Head of caudate nucleus (tissue), 42 donors: ENCODE measurements around the gene USP16.

Experiments used
- DNase-seq, 42 donors: peaks; one replicate each; pipeline versions ENCODE4 v3.0.0 to v3.0.0-alpha.2; 2020 to 2021; ENCODE audit warnings: mixed read lengths in 7 of 42
- intact Hi-C: fragments of 100-400 bp; cut with DNase I; formaldehyde crosslinking; loops from one replicate; pipeline ENCODE4 v1.15.0; 2022

USP16 gene

DNA sequence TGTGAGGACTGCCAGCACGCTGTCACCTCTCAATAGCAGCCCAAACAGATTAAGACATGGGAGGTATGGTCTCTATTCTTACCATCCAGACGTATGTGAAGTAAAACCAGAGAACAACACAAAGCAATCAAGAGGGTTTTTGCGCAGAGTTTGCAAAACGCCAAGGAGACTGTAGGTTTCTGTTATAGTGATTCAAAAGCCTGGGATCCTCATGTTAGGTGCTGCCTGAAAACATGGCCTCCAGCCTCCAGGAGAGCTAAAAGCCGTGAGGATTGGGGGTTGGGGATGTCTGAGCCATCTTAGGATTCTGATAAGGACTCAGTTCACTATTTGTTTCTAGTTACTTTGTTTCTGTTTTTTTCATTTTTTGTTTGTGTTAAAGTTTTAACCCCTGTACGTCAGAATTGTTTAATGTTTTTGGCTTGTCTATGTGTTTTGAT, 53.2 kb downstream of the USP16 start:
- peak in 17 of 42 donors; percentile 12 to 66 (median 35) for DNase-seq
- intact Hi-C loops = no loop called here

DNA sequence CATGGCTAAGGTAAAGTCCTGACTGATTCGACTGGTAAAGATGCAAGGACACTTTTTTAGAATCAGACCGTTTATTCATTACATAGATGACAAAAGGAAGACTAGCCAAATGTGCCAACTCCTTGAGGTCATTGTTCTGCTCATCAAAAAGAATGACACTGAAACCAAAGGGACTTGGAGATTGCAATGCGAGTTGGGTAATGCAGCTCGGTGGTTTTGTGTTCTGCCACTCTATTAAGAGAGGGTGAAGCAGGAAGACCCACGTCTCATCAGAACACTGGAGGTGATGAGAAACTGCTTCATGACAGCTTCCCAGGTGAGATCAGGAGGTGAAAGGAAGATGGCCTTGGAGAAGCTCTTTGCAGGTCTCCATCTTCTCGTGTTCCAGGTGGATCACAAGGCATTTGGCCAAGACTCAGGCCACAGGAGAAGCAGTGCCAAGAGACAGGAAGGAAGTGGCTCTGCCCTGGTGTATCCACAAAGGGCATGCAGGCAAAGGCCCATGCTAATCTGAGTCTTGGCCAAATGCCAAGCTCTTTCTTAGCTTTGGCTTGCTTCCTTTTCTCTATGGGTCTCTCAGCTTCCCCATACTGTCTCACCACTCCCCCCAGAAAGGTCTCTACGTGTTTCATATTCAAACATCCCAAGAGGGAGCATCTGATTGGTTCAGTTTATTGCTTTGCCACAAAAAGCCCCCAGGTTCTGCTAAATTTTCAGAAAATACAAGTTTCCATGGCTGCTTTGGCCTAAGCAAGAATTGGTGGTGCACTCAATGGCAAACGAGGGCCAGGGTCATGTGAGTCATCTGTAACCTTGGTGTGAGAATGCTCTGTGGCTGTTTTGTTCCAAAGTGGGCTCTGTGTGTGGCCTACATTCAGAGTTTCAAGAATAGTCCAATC, 54.6 kb downstream of the USP16 start:
- intact Hi-C loops = no loop called here
- peak in 26 of 42 donors; percentile 14 to 69 (median 42) for DNase-seq

DNA sequence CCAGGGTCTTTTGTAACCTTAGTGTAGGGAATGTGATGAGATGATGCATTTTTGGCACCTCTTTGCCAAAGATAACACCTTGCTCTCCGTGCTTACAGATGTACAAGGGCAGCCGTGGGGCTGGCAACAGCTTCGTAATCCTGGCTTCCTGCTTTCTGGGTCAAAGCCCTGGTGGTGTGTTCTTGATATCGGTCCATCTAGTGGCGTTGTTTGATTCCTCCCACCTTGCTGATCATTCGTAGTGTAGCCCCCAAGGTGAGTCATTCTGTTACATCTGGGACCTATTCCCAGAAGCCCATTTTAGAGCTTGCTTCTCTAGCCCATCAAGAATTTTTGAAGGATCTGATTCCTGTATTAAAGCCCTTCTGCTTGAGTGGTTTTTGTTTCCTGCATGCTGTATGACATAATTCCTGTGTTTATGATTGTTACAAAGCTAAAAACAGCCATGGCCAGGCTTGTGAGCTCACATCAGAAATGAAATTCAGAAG, 56.0 kb downstream of the USP16 start:
- intact Hi-C loops = no loop called here
- no peak for DNase-seq

DNA sequence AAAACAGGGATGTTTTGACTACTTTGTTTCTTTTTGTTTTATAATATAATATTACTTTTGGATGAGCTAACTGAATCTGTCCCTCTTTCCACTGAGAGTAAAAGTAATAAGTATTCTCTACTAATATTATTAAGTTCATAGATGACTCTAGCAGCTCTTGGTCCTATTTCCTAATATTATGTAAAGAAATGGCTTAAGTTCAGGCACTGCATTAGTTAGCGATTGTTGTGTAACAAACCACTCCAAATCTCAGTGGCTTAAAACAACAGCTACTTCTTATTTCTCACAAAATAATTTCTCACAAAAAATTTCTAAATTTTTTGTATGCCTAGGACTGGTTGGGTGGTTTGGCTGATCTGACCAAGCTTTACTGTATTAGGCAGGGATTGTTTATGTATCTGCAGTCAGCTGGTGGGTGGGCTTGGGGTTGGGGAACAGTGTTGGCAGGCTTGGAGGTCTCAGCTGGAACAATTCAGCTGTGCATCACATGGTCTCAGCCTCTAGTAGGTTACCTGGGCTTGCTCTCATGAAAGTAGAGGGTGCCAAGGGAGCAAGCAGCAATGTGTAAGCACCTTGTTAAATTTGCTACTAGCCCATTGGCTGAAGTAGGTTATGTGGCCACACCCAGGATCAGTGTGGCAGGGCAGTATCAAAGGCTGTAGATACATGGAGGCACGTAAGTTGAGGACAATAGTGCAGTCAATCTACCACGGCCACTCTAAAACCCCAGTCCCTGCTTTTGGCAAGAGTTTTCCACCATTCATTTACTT, 57.8 kb downstream of the USP16 start:
- no peak for DNase-seq
- intact Hi-C loops = no loop called here

DNA sequence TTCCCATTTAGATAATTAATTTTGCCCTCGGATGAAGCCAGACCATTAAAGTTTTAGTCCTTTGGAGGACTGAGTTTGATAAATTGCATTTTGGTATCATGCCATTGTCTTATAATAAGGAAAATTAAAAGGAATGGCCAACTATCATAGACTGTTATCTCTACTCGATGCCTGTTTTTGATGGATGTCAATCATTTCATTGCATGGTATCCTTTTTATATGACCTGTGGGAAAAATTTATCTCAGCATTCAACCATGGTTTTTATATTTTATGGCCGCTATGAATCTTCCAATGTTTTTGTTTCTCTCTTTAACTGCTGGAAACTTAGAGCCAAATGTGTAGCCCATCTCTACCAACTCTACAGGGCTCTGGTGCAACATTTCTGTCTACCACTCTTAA, 58.8 kb downstream of the USP16 start:
- intact Hi-C loops = no loop called here

DNA sequence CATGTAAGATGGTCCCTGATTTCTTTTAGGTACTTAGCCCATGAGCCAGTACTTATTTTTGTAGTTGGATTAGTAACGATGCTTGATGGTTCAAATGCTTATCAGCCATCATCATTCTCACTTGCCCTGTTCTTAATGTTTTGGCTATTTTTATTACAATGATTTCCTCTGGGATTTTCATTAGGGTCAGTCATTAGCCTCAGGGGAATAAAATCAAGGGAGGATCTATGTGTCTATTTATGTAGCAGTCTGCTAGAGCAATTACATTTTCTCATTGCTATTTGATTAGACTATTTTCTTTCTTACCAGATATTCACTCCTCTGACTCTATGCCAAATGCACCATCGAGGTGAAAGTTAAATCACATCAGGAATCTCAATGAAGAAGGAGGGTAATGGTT, 59.9 kb downstream of the USP16 start:
- no peak for DNase-seq
- intact Hi-C loops = no loop called here

More for the DNA sequence above, 58.8 kb downstream of the USP16 start:
- DNase-seq = no peak

DNA sequence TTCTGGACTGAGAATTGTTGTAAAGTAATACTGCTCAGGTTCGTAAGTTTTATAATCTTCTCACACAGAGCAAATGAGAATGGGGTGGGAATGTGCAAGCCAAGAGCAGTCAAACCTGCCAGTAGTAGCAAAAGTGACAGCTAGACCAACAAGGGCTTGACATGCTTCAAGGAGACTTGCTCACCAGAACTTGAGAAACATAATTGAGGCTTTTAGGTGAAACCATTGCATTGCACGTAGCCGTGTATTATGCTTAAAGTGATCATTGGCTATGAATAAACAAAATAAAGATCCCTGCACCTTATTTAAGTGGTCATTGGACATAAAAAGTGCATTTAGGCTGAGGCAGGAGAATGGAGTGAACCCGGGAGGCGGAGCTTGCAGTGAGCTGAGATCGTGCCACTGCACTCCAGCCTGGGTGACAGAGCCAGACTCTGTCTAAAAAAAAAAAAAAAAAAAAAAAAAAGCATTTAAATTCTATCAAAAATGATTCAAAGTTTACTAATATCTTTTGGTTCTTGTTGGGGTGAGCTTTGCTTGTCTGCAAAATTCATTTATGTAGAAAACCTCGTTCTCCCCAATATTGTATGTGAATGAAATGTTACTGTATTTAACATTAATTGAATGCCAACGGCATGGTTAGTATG, 60.8 kb downstream of the USP16 start:
- no peak for DNase-seq
- intact Hi-C loops = loop anchor here (5.0 kb wide), 1 partner anchor 287 kb away; no protein-coding TSS in a partner anchor

DNA sequence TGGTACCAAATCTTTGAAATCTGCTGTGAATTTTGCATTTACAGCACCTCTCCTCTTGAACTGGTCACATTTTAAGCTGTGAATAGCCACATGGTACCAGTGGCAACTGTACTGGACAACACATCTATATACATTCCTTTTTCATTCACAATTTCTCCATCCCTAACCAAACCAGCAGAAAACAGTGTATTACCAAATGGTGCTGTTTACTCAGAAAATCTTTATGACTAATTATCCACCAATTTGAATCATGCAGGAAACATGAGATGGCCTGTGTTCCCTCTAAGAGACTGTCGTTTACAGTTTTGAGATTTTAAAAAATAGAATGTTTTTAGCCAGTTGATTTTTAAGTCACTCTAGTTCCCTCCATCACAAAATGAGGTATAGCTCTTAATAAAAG, 66.6 kb downstream of the USP16 start:
- intact Hi-C loops = no loop called here
- DNase-seq = no peak

DNA sequence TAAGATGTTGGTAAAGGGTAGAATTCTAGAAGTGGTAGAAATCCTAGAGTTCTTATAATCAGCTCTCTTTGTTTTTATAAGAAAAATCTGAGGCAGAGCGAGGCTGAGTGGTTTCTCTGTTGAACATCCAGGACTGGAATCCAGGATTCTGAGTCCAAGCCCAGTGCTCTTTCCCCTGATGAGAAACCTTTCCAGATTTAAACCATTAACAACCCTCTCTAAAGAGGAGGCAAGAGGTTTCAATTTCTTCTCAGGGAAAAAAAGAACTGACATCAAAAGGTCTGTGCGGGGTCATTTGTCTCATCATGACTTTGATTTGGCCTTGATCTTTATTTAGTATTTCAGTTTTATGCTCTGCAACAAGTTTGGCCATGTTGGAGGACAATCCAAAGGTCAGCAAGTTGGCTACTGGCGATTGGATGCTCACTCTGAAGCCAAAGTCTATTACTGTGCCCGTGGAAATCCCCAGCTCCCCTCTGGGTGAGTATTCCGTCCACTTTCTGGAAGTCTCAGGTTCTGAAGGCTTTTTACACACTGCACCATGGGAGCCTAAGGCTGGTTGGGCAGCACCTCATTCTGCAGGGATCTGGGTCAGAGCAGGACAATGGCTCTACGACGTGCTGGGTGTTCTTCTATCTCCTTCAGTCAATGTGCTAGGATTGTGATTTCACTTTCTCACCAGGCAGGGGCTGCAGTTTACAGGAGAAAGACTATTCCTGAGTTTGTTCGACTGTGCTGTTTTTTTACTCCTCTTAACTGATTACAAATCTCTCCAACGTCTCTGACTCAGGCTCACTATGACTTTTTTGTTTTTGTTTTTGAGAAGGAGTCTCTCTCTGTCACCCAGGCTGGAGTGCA, 67.9 kb downstream of the USP16 start:
- DNase-seq = no peak
- intact Hi-C loops = no loop called here

DNA sequence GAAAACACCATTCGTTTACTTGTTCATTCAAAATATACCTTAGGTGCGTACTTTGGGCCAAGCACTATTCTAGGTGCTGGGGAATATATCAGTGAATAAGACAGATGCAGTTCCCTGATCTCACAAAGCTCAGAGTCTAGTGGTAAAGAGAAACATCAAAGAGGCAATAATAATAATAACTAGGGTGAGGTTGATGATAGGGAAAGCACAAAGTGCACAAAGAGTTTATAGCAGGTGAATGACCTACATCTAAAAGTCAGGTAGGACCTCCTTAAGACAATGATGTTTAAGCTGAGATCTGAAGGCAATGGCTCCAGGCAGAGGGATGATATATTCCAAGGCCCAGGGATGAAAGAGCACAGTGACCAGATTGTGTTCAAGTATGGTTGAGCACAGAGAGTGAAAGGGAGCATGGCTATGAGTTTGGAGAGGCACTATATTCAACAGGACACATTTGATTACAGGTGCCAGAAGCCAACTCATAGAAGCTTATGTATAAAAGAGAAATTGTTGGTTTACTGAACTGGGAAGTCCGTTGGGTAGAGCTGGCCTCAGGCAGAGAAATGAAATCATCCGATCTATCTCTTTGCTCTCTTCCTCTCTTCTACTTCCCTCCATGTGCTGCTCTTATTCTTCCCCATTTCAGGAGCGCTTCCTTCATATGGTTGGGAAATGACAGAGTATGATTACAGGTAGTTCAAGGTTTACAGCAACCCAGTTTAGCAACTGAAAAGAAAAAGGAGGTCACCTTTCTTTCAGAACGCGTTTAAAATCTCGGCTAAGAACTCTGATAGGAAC, 71.9 kb downstream of the USP16 start:
- DNase-seq = no peak
- intact Hi-C loops = no loop called here

DNA sequence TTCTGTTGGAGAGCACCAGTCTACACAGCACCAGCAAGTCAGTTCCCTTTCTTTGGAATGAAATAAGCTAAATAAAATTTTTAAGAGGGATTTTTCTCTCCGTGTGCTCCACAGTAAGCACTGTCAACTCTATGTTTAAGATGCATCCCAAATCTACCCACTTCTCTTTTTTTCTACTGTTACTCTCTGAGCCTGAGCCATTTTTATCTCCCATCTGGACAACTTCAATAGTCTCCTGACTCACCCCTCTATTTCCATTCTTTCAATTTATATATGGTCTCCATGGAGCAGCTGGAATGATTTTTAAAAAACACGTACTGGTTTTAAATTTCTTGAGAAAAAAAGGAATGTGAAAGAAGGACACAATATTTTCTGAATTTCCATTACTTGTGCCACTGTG, 73.7 kb downstream of the USP16 start:
- intact Hi-C loops = no loop called here
- DNase-seq = no peak

DNA sequence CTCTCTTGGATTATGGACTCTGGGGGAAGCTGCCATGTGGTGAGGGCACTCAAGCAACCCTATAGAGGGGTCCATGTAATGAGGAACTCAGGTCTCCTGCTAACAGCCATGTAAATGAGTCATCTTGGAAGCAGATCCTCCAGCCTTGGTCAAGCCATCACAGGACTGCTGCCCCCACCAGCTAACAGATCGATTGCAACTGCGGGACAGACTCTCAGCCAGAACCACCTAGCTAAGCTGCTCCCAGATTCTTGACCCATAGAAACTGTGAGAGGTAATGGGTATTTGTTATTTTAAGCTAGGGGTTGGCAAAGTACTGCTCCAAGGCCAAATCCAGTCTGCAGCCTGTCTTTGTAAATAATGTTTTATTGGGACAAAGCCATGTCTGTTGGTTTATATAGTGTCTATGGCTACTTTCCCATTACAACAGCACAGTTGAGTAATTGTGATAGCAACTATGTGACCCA, 78.4 kb downstream of the USP16 start:
- intact Hi-C loops = no loop called here
- DNase-seq = no peak
